Activated CD8-positive, alpha-beta memory T cell treated with anti-CD3 and anti-CD28 coated beads, Interleukin-2, amount 50 U/mL, for 1 hour (primary cell): ENCODE data around the gene PIGP.
"Not testable (repeated sequence)": the region's sequence is repeated elsewhere in the genome, so short reads cannot be mapped to it uniquely, and the experiment has no call there.

ENCODE experiments used
- DNase-seq: peaks from one replicate; pipeline ENCODE4 v3.0.0-alpha.2; 2020; ENCODE audit errors: extremely low read depth

The PIGP gene

DNA sequence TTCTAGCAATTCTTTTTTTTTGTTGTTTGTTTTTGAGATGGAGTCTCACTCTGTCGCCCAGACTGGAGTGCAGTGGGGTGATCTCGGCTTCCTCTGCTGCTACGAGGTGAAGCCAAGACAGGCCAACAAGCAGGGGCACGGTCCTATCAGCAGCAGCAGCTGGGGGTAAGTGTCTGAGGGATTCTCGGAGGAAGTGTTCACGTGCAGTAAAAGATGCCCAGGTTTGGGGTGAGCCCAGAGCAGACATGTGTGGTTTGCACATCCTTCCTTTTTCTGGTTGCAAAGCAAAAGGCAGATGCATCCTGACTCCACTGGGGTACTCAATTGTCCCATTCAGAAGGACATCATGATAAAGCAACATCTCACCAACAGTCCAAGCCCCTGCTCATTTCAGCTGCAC, 27.7 kb downstream of the PIGP start:
- DNase-seq = no peak

- DNase-seq = no peak
Measured at GRCh38 chr21:37044643-37045042, 28.2 kb downstream of the PIGP start.

GRCh38 chr21:37043818-37044217, 29.1 kb downstream of the PIGP start:
- DNase-seq = no peak

- DNase-seq = no peak
Measured at GRCh38 chr21:37041706-37042271, 31.1 kb downstream of the PIGP start.

GRCh38 chr21:37040212-37040611, 32.7 kb downstream of the PIGP start:
- DNase-seq = no peak

GRCh38 chr21:37039411-37040075, 33.3 kb downstream of the PIGP start:
- no peak for DNase-seq

DNA sequence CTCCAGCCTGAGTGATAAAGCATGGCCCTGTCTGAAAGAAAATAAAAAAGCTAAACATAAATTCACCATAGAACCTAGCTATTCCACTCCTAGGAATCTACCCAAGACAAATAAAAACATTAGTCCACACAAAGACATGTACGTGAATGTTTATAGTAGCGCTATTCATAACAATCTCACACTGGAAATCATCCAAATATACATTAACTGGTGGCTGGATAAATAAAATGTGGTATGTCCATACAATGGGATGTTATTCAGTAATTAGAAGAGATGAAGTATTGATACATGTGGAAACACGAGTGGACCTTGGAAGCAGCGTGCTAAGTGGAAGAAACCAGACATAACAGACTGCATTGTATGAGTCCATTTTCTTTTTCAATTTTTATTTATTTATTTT, 36.7 kb downstream of the PIGP start:
- no peak for DNase-seq

DNA sequence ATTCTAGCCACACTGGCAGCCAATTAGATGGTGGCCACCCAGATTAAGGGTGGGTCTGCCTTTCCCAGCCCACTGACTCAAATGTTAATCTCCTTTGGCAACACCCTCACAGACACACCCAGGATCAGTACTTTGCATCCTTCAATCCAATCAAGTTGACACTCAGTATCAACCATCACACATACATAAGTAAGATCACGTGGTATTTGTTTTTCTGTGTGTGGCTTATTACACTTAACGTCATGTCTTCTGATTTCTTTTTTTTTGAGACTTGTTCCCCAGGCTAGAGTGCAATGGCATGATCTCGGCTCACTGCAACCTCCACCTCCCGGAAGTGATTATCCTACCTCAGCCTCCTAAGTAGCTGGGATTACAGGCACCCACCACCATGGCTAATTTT, 38.5 kb downstream of the PIGP start:
- DNase-seq = not testable (repeated sequence)

DNA sequence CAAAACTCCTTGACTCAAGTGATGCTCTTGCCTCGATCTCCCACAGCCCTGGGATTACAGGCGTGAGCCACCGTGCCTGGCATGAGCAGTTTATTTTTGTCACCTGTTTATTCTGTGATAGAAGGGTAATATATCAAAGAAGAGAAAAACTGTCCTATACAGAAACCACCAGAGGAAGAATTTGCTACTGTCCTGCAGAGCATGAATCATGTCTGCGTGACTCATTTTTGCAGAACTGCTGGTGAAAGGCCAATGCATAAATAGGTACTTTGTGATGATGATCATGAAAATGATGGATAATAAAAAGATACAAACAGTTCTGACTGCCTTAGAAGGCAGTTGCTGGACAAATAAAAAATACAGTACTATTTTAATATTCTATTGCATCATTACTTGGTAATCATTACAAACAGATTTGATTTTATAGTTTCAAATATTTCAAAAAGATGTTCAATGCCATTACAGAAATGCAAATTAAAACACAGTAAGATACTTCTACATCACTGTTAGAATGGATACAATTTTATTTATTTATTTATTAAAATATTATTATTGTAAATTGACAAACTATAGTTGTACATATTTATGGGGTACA, 39.9 kb downstream of the PIGP start:
- DNase-seq = no peak

DNA sequence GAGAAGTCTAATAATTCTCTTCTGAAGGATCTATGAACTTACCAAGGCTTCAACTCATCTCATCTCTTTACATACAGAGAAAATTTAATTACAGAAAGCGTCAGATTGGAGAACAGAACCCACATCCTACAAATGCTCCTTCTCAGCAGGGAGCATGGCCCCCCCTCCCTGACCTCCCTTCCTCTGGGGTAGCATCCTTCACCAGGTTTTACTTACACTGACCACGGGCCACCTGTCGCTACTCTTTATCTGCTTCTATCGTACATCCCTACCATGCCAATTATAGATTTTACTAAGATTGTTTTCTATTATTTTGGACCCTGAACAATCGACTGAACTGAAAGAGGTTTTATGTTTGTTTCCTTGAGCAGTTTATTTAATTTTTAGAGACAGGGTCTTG, 40.6 kb downstream of the PIGP start:
- no peak for DNase-seq

DNA sequence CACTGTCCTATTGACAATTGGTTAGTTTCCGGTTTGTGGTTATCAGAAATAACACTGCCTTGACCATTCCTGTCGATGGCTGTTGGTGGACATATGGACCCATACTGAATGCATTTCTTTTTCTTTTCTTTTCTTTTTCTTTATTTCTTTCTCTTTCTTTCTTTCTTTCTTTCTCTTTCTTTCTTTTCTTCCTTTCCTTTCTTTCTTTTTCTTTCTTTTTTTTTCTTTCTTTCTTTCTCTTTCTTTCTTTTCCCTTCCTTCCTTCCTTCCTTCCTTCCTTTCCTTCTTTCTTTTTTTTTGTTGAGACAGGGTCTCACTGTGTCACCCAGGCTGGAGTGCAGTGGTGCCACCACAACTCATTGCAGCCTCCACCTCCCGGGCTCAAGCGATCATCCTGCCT, 42.0 kb downstream of the PIGP start:
- DNase-seq = no peak

- DNase-seq = no peak
Measured at GRCh38 chr21:37028570-37028969, 44.3 kb downstream of the PIGP start.

GRCh38 chr21:37026499-37026898, 46.4 kb downstream of the PIGP start:
- DNase-seq = no peak

GRCh38 chr21:37017951-37018679, 54.8 kb downstream of the PIGP start:
- no peak for DNase-seq
